Measurements from ENCODE around the gene ENTPD2. TPM values are rescaled to one million over a fixed set of nuclear protein-coding genes. Genes with fewer than 3 reads are reported as not detected.

Gene ENTPD2
- total and polyA plus RNA-seq, 2 of the 4 experiments (the other 2 are of a cell fraction) = not detected

- H3K4ac ChIP-seq (ENCODE audit: low read depth, low read length) = no peak overlapping the region
- 98% methylated on average over 8 of the region's 36 CpGs; no CpG with 5 or more reads in 1 of the 2 experiments for WGBS, 2 experiments (ENCODE audit: extremely low coverage in 2 of 2, insufficient read length in 1 of 2)
- no peaks in the 10 kb centered on the region for H4K20me1 ChIP-seq (ENCODE audit: insufficient read depth, low read length)
- no peak overlapping the region for H2AK9ac ChIP-seq (replicated peaks; ENCODE audit: low read depth, low read length, poor library complexity)
- dilution Hi-C loops (cut with HindIII; ENCODE audit: low sequenced_read_pairs, unreplicated experiment) (no loop called here), intact Hi-C loops (cut with micrococcal nuclease) (no loop called here), in situ Hi-C loops (cut with MboI; ENCODE audit: low sequenced_read_pairs) (no loop called here)
- no peak overlapping the region for H3K14ac ChIP-seq (replicated peaks; ENCODE audit: low read depth, low read length)
- no peak overlapping the region for H2BK5ac ChIP-seq (ENCODE audit: low read depth, low read length, poor library complexity, severe bottlenecking)
- H4K8ac ChIP-seq (ENCODE audit: low read depth in 2 of 2, low read length in 2 of 2) = no peak overlapping the region
- TF ChIP-seq ELK1 (IDR thresholded peaks at IDR 0.05; ENCODE audit: borderline replicate concordance, low read depth, low read length) (no peak), MAZ (IDR thresholded peaks at IDR 0.05; ENCODE audit: borderline replicate concordance, low read depth, low read length) (no peak), RCOR1 (IDR thresholded peaks at IDR 0.05; ENCODE audit: insufficient replicate concordance, low read length) (no peak), CHD1 (IDR thresholded peaks at IDR 0.05; ENCODE audit: low read depth, low read length) (no peak), MAFK (IDR thresholded peaks at IDR 0.05; ENCODE audit: low read depth, low read length) (no peak), CEBPB (IDR thresholded peaks at IDR 0.05; ENCODE audit: low read depth, low read length) (no peak), BHLHE40 (IDR thresholded peaks at IDR 0.05; ENCODE audit: low read depth, low read length) (no peak), SMC3 (IDR thresholded peaks at IDR 0.05; ENCODE audit: low read depth, low read length) (no peak), CTCF (conservative IDR thresholded peaks at IDR 0.05; ENCODE audit: low read depth, low read length) (no peak), POLR2A (IDR thresholded peaks at IDR 0.05; ENCODE audit: low read depth, low read length) (no peak), NFE2L2 (IDR thresholded peaks at IDR 0.05; ENCODE audit: low read depth, low read length) (no peak), RFX5 (IDR thresholded peaks at IDR 0.05; ENCODE audit: low read depth, low read length) (no peak), USF2 (IDR thresholded peaks at IDR 0.05; ENCODE audit: low read depth, low read length) (no peak), FOS (IDR thresholded peaks at IDR 0.05; ENCODE audit: low read depth, low read length) (no peak), RAD21 (IDR thresholded peaks at IDR 0.05; ENCODE audit: low read length) (no peak), MXI1 (IDR thresholded peaks at IDR 0.05; ENCODE audit: borderline replicate concordance, low read depth, low read length) (no peak)
- H2AFZ ChIP-seq (replicated peaks; ENCODE audit: low read length, poor library complexity) = no peak overlapping the region
- no peak overlapping the region for H3K4me3 ChIP-seq (ENCODE audit: insufficient read depth, low read depth, low read length)
- no peak overlapping the region for H3K23ac ChIP-seq (ENCODE audit: low read depth, low read length)
- no peak overlapping the region for H3K18ac ChIP-seq (ENCODE audit: low read depth, low read length)
- H3K9me3 ChIP-seq (ENCODE audit: control insufficient read depth, insufficient read depth, low read length) = no peaks in the 10 kb centered on the region
- H3K27me3 ChIP-seq (ENCODE audit: control insufficient read depth, insufficient read depth, low read length) = no peaks in the 10 kb centered on the region
- H3K4me1 ChIP-seq (ENCODE audit: control insufficient read depth, insufficient read depth, low read length) = no peaks in the 10 kb centered on the region
- no TSS peak for BruUV-seq (replicated peaks)
- DNase-seq = no peak
- H4K91ac ChIP-seq (ENCODE audit: insufficient read depth, low read depth, low read length) = no peak overlapping the region
- H2BK20ac ChIP-seq (ENCODE audit: low read depth, low read length) = no peak overlapping the region
- H2AK5ac ChIP-seq (ENCODE audit: low read depth, low read length) = no peak overlapping the region
- ChIA-PET CTCF (no interaction called here), POLR2A (ENCODE audit: unreplicated experiment) (no interaction called here)
- peaks cover 44% of the 10 kb centered on the region for H3K36me3 ChIP-seq (ENCODE audit: control insufficient read depth, insufficient read depth, low read length)
- H3K79me1 ChIP-seq (ENCODE audit: low read depth in 1 of 2, low read length in 2 of 2) = no peaks in the 10 kb centered on the region
- no peak overlapping the region for H3K9ac ChIP-seq (ENCODE audit: low read depth, low read length)
- no peak overlapping the region for H2BK120ac ChIP-seq (ENCODE audit: low read depth, low read length)
- no peak overlapping the region for H3K27ac ChIP-seq (ENCODE audit: insufficient read depth, low read length)
- no peak overlapping the region for H4K5ac ChIP-seq (ENCODE audit: low read depth, low read length)
- no peak for ATAC-seq (ENCODE audit: low read depth)
- no peak overlapping the region for H2BK15ac ChIP-seq (ENCODE audit: low read depth, low read length)
- H3K4me2 ChIP-seq (ENCODE audit: low read depth, low read length) = no peak overlapping the region
- H3K56ac ChIP-seq (ENCODE audit: extremely low read depth, insufficient read depth, low read length) = no peak overlapping the region
- H3K9me1 ChIP-seq (ENCODE audit: insufficient read depth, low read length) = no peaks in the 10 kb centered on the region
These were observed 38.9 kb downstream of the ENTPD2 start for GRCh38 chr9:137014776-137015539.

Measured in IMR-90 (cell line).